Prostate gland (tissue), 2 donors: ENCODE data around the gene ABI1. TPM values are rescaled to one million over a fixed set of nuclear protein-coding genes. Genes with fewer than 3 reads are reported as not detected.
A peak's percentile ranks its signal among the peaks of the same experiment; 100 is the strongest.

Source experiments
- DNase-seq: peaks from one replicate; pipeline ENCODE4 v3.0.0-alpha.2; 2019; ENCODE audit warnings: low spot score
- H3K27ac ChIP-seq, 2 donors: fragments of 200-600 bp; sonication (generic); 2 replicates each; pipeline ENCODE4 v1.5.1; 2017 to 2019
- H3K27me3 ChIP-seq: fragments of 200-600 bp; sonication (generic); replicated peaks from 2 replicates; pipeline ENCODE4 v1.5.1; 2019; ENCODE audit not compliant: insufficient read depth
- H3K36me3 ChIP-seq, 2 donors: fragments of 200-600 bp; sonication (generic); 1 replicate in 1 of 2; 2 replicates in 1 of 2; pipeline versions ENCODE4 v1.5.1 to v1.8.1; 2017 to 2019
- H3K4me1 ChIP-seq: fragments of 200-600 bp; sonication (generic); replicated peaks from 2 replicates; pipeline ENCODE4 v1.5.1; 2019
- H3K4me3 ChIP-seq, 2 donors: fragments of 200-600 bp; sonication (generic); 2 replicates each; pipeline ENCODE4 v1.5.1; 2017 to 2019
- H3K9me3 ChIP-seq: fragments of 200-600 bp; sonication (generic); 2 replicates; pipeline ENCODE4 v1.5.1; 2017
- POLR2A ChIP-seq: fragments of 450-650 bp; IDR thresholded peaks from one replicate; pipeline ENCODE4 v1.6.1; 2016; ENCODE audit warnings: antibody characterized with exemption, mild to moderate bottlenecking
- POLR2AphosphoS5 ChIP-seq: sonication (generic); formaldehyde crosslinking; IDR thresholded peaks from one replicate; pipeline ENCODE4 v1.6.1; 2017; ENCODE audit warnings: antibody characterized with exemption
- WGBS: methylation state at CpG from one replicate; pipeline ENCODE4 v1.1.5; 2018; 5-methylcytosine and 5-hydroxymethylcytosine counted together
- intact Hi-C: fragments of 100-400 bp; cut with DNase I; formaldehyde crosslinking; loops from one replicate; pipeline ENCODE4 v1.14.2; 2022
- total RNA-seq, 2 donors: library from RNA; depleted of rRNA; stranded (reverse); fragments of >200 nt; gene quantifications; one replicate each; pipeline ENCODE4 v1.1.0, GENCODE V29; 2016
- TF ChIP-seq, protein P1 (sequence below), 4 experiments: fragments of 200-600 bp in 2 of 4; fragments of 450-650 bp in 2 of 4; sonication (generic) in 2 of 4; IDR thresholded peaks; 1 replicate in 3 of 4; 2 replicates in 1 of 4; pipeline ENCODE4 v1.5.1; 2016 to 2019; ENCODE audit warnings: antibody characterized with exemption in 4 of 4, mild to moderate bottlenecking in 2 of 4, moderate library complexity in 2 of 4

ABI1 gene
- total RNA-seq, 2 donors from 2014 or later: 37.8 to 60.6 TPM

DNA sequence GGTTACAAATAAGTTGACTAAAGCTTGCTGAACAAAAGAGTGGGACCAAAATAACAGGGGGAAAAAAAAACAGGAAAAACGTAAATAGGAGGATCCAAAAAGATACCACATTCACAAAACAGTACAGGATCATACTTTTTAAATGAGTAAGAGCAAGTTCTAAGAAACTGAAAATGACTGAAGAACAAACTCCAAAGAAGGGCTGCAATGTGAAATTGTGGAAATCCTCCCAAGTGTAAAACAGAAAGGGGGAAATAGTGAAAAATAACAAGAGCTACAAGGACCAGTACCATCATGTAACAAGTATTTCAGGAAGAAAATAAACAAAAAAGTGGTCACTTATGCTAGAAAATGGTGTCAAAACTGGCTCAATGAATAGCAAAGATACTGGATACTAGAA lies 116.9 kb downstream of the ABI1 start:
- no peak for TF ChIP-seq POLR2AphosphoS5
- TF ChIP-seq, protein P1, sequence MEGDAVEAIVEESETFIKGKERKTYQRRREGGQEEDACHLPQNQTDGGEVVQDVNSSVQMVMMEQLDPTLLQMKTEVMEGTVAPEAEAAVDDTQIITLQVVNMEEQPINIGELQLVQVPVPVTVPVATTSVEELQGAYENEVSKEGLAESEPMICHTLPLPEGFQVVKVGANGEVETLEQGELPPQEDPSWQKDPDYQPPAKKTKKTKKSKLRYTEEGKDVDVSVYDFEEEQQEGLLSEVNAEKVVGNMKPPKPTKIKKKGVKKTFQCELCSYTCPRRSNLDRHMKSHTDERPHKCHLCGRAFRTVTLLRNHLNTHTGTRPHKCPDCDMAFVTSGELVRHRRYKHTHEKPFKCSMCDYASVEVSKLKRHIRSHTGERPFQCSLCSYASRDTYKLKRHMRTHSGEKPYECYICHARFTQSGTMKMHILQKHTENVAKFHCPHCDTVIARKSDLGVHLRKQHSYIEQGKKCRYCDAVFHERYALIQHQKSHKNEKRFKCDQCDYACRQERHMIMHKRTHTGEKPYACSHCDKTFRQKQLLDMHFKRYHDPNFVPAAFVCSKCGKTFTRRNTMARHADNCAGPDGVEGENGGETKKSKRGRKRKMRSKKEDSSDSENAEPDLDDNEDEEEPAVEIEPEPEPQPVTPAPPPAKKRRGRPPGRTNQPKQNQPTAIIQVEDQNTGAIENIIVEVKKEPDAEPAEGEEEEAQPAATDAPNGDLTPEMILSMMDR (IDR thresholded peaks at IDR 0.05): no peak
- no peak for TF ChIP-seq POLR2A
- WGBS: 94% methylated on average over 1 of the region's 1 CpG
- H3K9me3 ChIP-seq: no peaks in the 10 kb centered on the region

DNA sequence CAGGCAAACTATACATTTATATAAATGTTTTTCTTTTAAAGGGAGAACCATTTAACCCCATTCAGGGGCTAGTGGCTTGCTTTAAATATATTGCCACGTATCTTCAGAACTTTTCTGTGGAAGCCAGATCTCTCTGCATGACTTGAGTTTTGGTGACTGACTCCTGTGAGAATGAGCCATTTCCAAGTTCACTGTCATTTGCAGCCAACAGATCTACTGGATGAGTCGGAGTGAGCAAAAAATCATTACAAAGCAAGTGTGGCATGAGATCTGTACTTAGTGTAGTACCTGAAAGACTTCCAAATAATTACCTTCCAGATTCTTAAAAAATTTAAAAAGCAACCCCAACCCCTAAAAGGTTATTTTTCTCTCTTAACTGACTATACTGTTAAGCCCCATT lies 117.7 kb downstream of the ABI1 start:
- intact Hi-C loops: no loop called here
- Histone ChIP-seq H3K4me1 (no peaks in the 10 kb centered on the region), H3K27ac (no peak overlapping the region), H3K36me3 (no peaks in the 10 kb centered on the region), H3K9me3 (no peaks in the 10 kb centered on the region), H3K27me3 (no peaks in the 10 kb centered on the region), H3K4me3 (no peak overlapping the region)
- DNase-seq: no peak
- TF ChIP-seq, protein P1 (IDR thresholded peaks at IDR 0.05): no peak
- no peak for TF ChIP-seq POLR2AphosphoS5
- no peak for TF ChIP-seq POLR2A
- WGBS: 90% methylated on average over 2 of the region's 2 CpGs

More for the DNA sequence above, 116.9 kb downstream of the ABI1 start:
- no peak for DNase-seq
- H3K36me3 ChIP-seq: no peaks in the 10 kb centered on the region
- intact Hi-C loops: no loop called here
- H3K27me3 ChIP-seq: no peaks in the 10 kb centered on the region
- no peak overlapping the region for H3K27ac ChIP-seq
- H3K4me3 ChIP-seq: no peak overlapping the region
- H3K4me1 ChIP-seq: no peaks in the 10 kb centered on the region

DNA sequence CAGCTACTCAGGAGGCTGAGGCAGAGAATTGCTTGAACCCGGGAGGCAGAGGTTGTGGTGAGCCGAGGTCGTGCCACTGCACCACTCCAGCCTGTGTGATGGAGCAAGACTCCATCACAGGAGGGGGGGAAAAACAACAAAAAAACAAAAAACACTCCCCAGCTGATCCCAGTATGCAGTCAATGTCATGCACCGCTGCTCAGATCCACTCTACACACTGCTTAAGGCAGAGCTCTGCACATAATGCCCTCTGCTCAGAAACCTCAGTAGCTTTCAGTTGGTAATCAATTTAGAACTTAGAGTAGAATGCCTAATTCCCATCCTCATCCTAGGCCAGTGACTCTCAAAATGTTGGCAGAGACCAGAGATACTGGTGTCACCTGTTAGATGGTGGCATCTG lies 119.4 kb downstream of the ABI1 start:
- H3K4me1 ChIP-seq: no peaks in the 10 kb centered on the region
- DNase-seq: no peak
- no peaks in the 10 kb centered on the region for H3K9me3 ChIP-seq
- 100% methylated on average over 4 of the region's 4 CpGs for WGBS
- intact Hi-C loops: no loop called here
- H3K27ac ChIP-seq: no peak overlapping the region
- no peak for TF ChIP-seq POLR2AphosphoS5
- TF ChIP-seq POLR2A: no peak
- H3K4me3 ChIP-seq: no peak overlapping the region
- no peaks in the 10 kb centered on the region for H3K27me3 ChIP-seq
- H3K36me3 ChIP-seq: no peaks in the 10 kb centered on the region

DNA sequence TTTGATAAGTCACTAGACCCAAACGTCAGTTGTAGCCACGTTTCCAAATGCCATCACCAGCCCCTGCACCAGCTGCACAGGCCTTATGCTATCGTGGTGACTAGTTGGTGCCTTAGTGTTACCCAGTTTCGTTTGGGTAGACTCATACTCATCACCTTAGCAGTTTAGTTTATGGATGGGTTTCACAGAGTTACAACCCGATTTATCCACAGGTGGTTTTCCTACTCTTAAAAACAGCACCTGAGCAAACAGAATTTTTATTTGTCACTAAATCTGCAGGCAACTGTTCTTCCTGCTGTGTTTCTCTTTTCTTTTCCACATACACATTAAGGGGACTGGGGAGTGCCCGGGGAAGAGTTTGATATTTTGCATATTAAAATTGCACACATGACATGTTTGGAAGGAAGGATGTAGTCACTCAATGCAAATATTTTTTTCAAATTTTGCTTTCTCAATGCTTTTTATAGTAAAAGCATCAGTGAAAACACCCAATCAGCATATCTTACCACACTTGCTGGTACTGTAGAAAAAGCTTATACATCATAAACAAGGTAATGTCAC lies 121.6 kb downstream of the ABI1 start:
- H3K27me3 ChIP-seq: no peaks in the 10 kb centered on the region

DNA sequence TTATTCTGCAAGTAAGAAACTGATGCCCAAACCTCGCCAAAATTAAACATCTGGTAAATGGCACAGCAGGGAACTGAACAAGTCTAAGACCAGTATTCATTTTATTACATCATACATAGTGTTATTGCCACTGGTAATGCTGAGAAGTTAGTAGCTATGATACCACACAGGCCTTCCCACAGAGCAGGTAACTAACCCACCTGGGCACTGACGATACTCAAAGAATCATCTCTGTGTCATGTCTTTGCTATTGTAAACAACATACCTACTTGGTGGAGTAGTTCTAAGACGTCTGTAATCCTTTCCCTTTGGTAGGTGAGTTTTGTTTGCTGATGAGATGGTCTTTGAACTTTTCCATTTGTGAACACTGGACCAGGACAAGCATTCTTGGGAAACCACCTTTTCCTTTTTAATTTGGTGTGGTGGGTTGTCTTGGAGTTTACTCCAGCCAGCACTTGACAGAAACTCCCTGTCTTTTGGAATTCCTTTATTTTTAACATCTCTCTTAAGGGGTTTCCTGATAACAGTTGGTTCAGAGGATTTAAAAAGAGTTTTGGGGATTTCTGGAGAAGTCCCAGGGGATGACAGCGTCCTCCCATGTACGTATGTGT lies 122.4 kb downstream of the ABI1 start:
- WGBS: 61% methylated on average over 5 of the region's 5 CpGs
- Histone ChIP-seq H3K27me3 (no peaks in the 10 kb centered on the region), H3K36me3 (no peaks in the 10 kb centered on the region), H3K27ac (peak overlapping the region in 1 of 2 donors; percentile 3), H3K4me3 (no peak overlapping the region), H3K4me1 (no peaks in the 10 kb centered on the region), H3K9me3 (no peaks in the 10 kb centered on the region)
- intact Hi-C loops: no loop called here
- TF ChIP-seq POLR2A (no peak), POLR2AphosphoS5 (no peak)
- TF ChIP-seq, protein P1 (IDR thresholded peaks at IDR 0.05): no peak
- no peak for DNase-seq

More for the DNA sequence above, 121.6 kb downstream of the ABI1 start:
- Histone ChIP-seq H3K27ac (no peak overlapping the region), H3K9me3 (no peaks in the 10 kb centered on the region), H3K4me3 (no peak overlapping the region), H3K4me1 (no peaks in the 10 kb centered on the region), H3K36me3 (no peaks in the 10 kb centered on the region)
- DNase-seq: no peak
- WGBS: 42% methylated on average over 6 of the region's 6 CpGs
- TF ChIP-seq POLR2AphosphoS5 (no peak), POLR2A (no peak)
- TF ChIP-seq, protein P1 (IDR thresholded peaks at IDR 0.05): no peak
- intact Hi-C loops: no loop called here
